Stimulated activated CD8-positive, alpha-beta memory T cell treated with anti-CD3 and anti-CD28 coated beads, Interleukin-12 subunit alpha, Interleukin-12 subunit beta, amount 100 ng/mL, for 1 hour (primary cell): ENCODE results near the gene PCMTD2.
"Not testable (repeated sequence)": the region's sequence is repeated elsewhere in the genome, so short reads cannot be mapped to it uniquely, and the experiment has no call there.

Source experiments
- DNase-seq: peaks from one replicate; pipeline ENCODE4 v3.0.0-alpha.2; 2020; ENCODE audit warnings: low read depth

Gene PCMTD2

GRCh38 chr20:64286447-64287263 is 31.1 kb downstream of the PCMTD2 start:
- not testable (repeated sequence) for DNase-seq

- DNase-seq = not testable (repeated sequence)
Observed at GRCh38 chr20:64287264-64287590, 31.7 kb downstream of the PCMTD2 start.

- not testable (repeated sequence) for DNase-seq
Observed at GRCh38 chr20:64292167-64292566, 36.6 kb downstream of the PCMTD2 start.

- DNase-seq = not testable (repeated sequence)
Observed at GRCh38 chr20:64303086-64303485, 47.5 kb downstream of the PCMTD2 start.

- not testable (repeated sequence) for DNase-seq
Observed at GRCh38 chr20:64313761-64314160, 58.2 kb downstream of the PCMTD2 start.

GRCh38 chr20:64315381-64315780 is 59.8 kb downstream of the PCMTD2 start:
- not testable (repeated sequence) for DNase-seq

- not testable (repeated sequence) for DNase-seq
Observed at GRCh38 chr20:64315884-64316283, 60.3 kb downstream of the PCMTD2 start.

GRCh38 chr20:64316415-64317083 is 61.0 kb downstream of the PCMTD2 start:
- DNase-seq = not testable (repeated sequence)

GRCh38 chr20:64317331-64317730 is 61.8 kb downstream of the PCMTD2 start:
- DNase-seq = not testable (repeated sequence)

GRCh38 chr20:64318056-64318455 is 62.5 kb downstream of the PCMTD2 start:
- not testable (repeated sequence) for DNase-seq

GRCh38 chr20:64322031-64322789 is 66.7 kb downstream of the PCMTD2 start:
- not testable (repeated sequence) for DNase-seq
